HG03457 (cell line): ENCODE measurements around the gene EIF3L.

Source experiments
- ATAC-seq: cut with Tn5 transposase; IDR thresholded peaks from one replicate; pipeline ENCODE4 v1.9.1; 2021; ENCODE audit warnings: moderate number of reproducible peaks; ENCODE audit not compliant: unreplicated experiment

Gene EIF3L

DNA sequence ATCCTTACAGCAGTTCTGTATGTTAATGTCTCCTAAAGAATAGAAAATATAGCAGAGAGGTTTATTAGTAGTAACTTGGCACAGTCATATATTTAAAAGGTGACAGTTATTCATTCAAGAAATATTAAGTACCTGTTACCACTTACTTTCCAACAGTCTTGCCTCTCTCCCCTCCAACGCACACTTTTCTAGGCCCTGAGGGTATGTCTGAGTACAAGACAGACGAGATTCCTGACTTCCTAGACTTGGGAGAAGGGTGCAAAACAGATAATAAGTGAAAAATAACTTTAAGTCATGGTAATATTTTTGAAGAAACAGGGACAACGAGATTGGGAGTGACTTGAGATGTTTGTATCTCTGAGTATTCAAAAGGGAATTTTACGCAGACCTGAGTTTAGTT is 1.6 kb downstream of the EIF3L start:
- ATAC-seq = no peak

DNA sequence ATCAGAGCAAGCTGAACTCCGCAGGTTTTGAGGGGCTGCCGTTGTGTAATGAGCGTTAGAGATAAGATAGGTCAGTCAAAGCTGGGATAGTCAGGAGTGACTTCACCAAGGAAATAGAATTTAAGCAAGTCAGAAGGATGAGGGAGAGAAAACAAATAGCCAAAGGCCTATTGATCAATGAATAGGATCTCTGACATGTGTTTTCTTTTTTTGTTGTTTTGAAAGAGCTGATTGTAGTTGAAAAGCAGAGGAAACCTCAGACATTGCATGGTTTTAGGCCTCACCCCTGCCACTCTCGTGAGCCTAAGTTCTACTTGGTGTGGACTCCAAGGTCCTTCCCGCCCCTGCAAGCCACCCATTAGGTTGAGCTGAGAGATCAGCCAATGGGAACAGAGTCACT is 3.2 kb downstream of the EIF3L start:
- ATAC-seq = no peak

DNA sequence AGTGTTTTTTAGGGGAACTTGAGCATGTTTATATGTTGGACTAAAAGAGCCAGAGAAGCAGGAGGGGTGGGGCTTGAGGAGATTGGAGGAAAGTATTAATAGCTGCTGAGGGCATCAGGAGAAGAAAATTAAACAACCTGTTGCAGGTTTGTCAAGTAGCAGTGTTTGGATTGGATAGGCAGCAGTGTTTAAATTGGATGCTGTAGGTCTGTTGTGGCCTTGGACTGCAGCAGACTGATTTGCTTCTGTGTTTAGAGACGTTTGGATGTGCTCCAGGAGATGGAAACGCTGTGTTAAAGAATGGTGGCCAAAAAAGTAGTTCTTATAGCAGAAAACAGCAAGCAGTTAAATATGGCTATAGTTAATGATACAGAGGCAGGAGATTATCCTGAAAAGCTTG is 5.7 kb downstream of the EIF3L start:
- ATAC-seq = no peak

DNA sequence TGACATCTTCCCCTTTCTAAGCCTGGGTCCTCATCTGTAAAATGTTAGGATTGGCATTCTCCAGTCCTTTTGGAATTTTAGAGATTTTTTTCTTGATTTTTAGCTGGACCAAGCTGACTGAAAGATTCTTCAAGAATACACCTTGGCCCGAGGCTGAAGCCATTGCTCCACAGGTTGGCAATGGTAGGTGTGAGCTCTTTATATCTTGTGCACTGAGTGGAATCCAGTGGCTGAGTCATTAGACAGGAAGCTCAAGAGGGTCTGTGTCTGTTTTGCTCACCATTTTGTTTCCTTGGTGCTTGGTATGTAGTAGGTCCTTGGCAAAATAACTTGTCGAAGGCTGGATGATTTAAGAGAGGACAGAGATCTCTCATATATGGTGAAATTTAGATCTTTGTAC is 6.2 kb downstream of the EIF3L start:
- ATAC-seq = no peak

DNA sequence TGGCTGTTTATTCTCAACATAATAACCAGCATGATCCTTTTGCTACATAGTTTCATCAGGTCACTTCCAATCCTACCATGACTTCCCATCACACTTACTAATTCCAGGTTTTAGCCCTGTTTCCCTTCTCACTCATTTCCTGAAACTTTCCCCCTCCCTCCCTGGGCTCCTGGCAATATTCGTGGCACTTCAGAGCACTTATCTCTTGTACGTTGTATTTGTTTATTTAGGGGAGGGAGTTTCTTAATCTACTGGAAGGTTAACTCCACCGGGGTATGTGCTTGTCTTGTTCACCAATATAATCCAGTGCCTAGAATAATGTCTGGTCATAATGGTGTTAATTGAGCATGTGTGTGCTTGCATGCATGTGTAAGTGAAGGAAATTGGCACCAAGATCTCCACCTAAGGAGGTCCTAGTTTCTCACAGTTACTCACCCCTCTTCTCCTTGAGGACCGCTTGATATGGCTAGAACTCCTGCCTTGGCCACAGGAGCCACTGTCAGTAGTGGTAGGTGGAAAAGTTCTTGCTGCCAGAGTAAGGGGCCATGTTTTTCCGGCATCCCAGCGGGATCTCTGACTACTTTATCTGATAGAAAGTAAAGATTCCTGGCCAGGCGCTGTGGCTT is 11.7 kb downstream of the EIF3L start:
- ATAC-seq = no peak

DNA sequence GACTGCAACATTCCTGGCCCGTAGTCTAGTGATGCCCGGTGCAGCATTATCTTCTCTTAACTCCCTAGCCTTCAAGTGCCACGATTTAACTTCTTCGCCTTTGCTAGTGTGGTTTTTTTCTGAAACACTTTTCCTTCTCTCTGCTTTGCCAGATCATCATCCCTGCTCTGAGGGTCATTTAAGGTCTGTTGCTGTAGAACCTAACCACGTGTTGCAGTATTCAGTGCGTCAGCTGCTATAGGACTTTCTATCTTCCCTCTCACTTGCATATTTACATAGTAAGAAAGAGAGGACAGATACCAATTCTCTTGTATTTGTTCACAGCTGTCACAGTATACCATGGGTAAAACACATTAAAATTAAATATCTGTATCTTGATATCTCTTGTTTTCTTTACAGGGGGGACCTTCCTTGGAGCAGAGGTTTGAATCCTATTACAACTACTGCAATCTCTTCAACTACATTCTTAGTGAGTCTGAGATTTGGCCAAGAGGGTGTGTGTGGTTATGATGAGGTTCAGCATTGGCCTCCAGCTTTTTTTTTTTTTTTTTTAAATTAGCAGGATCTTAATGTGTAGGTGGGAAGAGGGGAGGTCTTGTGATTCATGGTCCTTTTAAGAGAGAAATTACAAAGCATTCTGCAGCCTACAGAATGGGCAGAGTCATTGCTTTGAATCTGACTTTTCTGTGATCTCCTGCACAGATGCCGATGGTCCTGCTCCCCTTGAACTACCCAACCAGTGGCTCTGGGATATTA is 13.5 kb downstream of the EIF3L start:
- no peak for ATAC-seq

DNA sequence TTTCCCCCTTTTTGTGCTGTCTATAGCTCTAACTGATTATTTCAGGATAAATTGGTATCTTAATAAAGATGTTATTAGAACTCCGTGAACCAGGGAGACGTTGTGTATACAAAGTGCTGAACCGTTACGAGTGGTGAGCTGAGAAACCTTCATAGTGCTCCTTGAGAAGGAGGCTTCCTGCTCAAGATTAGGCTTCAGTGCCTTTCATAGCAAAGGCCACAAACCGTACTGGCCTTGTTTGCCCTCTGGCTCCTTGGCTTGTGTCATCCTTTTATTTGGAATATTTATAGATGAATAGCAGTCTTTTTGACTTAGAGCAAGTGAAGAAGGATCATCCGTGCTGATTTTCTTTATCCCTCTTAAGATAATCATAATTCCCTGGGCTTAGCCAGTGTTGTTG is 16.3 kb downstream of the EIF3L start:
- no peak for ATAC-seq

DNA sequence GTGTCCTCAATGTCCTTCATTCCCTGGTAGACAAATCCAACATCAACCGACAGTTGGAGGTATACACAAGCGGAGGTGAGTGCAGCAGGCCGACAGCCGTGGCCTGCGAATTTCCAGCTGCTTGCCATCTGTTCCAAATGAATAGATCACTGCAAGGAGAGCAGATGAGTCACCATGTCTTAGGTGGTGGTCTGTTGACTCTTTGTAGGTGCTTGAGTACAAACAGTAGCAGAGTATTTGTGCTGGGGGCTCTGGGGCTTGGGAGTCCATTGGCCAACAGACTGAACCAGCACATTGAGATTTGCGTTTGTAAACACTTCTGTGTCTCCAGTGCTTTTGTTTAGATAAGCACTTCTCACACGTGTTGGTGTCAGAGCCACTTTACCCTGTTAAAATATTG is 21.1 kb downstream of the EIF3L start:
- ATAC-seq = no peak

DNA sequence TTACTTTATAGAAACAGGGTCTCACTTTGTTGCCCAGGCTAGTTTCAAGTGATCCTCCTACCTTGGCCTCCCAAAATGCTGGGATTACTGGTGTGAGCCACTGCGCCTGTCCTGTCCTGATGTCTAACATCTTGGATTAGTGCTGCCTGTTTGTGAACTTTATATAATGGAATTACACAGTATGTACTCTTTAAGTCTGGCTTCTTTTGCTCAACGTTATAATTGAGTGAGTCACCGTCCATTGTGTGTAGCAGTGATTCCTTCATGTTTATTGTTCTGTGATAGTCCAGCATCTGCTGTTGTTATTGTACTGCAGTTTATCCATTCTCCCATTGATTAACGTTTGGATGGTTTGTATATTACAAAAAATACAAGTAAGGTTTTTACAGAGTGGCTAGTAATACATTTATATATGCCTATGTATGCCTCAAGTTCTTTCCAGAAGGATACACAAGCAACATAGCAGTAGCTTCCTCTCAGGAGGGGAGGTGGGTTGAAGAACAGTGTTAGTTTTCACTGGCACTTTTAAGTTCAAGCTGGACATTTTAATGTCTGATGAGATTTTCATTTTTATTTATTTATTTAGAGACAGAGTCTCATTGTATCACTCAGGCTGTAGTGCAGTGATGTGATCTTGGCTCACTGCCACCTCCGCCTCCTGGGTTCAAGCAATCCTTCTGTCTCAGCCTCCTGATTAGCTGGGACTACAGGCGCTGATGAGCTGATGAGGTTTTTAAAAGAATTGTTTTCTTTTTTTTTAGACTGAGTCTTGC is 31.6 kb downstream of the EIF3L start:
- no peak for ATAC-seq

DNA sequence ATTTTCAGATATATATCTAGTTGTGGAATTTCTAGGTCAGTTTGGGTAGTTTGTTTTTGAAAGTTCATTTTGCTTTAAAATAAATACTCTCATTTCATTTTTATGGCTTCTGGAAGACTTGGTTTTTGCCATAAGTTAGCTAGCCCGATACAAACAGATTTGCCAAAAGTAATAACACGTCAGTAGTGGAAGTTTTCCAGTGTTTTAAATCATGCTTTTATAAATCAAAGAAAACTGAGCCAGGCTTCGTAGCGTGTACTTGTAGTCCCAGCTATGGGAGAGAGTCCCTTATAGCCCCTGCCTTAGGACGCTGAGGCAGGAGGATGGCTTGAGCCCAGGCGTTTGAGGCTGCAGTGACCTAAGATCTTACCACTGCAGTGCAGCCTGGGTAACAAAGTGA is 35.2 kb downstream of the EIF3L start:
- no peak for ATAC-seq

DNA sequence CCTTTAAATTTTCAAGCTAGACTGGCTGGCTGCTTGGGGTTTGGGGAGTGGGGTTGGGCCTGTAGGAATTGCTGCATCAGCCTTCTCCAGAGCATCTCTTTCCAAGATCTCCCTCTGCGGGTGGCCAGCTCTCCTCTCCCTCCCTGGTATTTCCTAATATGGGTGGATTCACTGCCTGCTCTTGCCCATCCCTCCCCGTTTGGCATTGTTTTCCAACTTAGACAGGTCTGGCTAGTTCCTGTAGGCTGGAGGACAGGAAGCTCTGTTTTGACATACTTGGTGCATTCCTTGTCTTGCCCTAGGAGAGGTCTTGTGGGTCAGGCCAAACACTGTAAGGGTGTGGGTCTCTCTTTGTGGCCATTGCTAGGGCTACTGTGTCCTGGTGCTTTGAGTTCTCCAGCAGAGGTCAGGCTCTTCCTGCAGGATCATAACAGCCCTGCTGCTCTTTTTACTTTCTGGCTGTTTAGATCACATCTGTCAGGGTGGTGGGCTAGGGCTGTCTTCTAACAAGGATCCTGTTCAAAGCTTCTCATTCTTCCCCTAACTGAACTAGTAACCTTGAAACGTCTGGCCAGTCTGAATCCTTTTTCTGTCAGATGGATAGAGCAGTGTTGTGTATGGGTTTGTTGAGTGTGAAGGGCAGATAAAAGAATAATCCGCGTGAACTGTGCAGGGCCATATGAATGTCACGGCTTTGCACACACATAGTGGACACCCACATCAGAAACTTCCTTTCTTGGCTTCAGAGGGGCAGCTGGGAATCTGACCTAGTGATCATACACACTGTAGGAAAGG is 38.6 kb downstream of the EIF3L start:
- no peak for ATAC-seq

DNA sequence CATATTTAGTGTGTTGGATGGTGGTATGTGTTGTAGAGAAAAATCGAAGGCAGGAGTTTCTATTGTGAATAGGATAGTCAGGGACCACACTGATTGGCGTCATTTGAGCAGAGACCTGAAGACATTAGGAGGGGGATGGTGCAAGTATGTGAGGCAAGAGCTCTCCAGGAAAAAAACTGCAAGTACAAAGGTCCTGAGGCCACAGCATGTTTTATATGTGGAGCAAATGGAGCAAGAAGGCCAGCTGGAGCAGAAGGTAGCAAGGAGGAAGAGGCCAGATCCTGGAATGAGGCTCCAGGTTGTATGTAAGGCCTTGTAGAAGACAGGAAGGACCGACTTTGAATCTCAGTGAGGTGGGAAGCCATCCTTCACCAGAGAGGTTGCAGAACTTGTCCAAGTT is 42.7 kb downstream of the EIF3L start:
- ATAC-seq = no peak

DNA sequence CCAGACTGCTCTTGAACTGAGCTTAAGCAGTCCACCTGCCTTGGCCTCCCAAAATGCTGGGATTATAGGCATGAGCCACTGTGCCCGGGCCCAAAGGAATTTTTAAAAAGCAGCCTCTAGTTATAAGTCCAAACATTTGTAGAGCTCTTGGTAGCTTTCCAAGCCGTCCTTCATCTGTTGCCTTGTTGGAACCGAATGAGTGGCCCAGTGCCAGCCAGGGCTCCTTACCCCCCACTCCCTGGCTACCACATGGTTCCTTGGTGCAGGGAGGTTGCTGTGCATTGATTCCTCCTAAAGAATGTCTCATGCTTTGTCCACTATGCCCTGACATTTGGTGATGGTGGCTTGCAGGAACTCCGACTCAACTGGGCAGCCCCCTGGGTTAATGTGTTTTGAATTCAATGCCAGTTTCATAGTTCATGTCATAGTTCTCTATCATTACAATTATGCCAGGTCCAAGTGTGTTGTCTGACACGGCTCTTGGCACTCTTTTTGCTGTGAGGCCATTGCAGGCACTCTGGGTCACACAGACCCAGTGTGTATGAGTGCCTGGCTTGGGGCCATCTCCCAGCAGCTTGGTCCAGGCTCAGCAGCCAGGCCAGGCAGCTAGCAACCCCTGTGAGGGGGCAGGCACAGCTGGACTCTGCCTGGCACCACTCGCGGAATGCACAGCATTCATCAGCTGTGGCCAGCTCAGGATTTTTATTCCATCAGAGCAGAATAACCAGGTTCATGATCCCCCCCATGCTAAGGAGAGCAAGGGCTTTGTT is 43.5 kb downstream of the EIF3L start:
- ATAC-seq = no peak

DNA sequence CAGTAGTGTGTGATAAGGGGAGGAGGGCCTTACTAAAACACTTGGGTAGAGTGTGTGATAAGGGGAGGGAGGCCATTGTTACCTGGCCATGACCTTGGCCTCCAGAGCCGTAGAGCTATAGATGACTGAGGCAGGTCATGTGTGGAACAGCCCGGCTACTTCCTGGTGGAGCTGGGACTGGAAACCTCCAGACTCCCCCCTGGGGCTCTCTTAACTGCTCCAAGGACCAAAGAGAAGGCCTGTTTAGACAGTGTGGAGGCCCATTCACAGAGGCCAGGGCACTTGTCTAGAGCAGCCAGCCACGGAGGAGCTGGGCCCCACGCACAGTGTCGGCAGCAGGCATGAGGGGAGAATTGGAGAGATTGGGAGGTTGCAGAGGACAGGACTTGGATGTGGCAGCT is 44.4 kb downstream of the EIF3L start:
- ATAC-seq = no peak

DNA sequence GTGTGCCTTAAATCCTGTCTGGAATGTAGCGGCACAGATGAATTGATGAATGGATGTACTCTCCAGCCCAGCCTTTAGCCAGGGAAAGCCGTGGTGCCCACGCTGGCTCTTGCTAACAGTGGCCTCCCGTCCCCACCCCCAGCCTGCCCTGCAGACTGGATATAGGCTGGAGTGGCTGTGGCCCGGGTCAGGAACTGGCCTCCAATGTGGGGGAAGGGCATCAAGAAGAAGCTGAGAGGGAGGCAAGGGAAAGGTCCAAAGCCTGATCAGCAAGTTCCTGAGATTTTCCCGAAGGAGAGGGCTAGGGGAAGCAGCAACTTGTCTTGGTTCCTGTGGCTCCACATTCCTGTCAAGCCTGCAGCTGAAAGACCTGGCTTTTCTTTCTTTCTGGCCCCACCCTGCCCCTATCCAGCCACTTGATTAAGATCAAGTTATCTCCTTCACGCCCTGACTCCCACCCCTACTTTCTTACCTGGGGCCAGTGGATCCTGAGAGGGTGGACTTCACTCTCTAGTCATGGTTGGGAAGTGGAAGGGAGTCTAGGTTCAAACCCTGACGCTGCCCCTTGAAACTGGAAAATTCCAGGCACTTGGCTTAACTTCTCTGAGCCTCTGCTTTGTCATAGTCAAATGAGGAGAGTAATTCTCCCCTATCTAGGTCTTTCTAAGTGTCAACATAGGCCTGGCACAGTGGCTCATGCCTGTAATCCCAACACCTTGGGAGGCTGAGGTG is 45.9 kb downstream of the EIF3L start:
- ATAC-seq = no peak

DNA sequence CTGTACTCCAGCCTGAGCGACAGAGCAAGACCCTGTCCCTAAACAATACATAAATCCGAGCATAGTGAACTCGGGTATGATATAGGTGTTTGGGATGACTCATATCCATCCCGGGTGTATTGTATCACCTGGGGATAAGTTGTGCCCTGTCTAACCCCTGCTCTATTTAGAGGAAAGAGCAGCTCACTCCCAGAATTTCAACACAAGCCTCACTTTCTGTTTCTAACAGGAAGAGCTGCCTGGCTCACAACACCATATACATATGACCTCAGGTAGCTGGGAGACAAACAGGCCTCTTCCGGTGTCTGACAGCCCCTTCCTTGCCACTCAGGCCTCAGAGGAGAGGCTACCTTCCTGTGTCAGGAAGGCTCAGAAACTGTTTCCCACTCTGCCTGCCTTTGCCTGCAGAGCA is 47.0 kb downstream of the EIF3L start:
- peak; percentile 66 for ATAC-seq

DNA sequence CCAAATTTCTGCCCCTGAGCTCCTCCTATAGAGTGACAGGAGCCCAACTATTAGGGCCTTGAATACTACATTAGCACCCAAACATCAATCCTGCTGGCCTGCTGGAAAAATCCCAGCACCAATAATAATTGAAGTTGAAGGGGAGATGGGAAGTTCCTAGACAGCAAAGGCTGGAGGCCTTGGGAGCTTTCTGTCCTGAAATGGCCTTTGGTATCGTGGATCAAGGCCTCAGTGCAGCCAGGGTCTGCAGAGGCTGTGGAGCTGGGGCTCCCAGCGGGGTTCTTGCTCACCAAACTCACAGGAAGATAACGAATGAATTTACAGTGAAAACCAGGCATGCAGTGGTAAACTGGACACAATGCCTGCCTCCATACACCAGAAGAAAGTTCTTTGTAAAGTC is 47.7 kb downstream of the EIF3L start:
- ATAC-seq = no peak

DNA sequence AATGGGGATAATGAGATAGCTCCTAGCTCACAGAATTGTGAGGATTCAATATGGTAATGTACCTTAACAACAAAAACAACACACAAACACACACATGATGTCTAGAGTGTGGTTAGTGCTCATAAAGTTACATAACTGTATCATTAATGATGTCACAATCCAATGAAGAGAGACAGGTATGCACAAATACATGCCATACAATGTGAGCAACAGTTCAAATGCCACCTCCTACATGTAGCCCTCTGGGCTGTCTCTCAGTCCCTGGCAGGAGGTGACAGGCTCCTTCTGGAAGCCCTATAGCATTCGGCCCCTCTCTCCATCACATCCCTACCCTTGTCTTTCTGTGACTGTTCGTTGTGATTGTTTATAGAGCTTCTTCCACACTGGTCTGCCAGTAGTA is 48.6 kb downstream of the EIF3L start:
- ATAC-seq = no peak

DNA sequence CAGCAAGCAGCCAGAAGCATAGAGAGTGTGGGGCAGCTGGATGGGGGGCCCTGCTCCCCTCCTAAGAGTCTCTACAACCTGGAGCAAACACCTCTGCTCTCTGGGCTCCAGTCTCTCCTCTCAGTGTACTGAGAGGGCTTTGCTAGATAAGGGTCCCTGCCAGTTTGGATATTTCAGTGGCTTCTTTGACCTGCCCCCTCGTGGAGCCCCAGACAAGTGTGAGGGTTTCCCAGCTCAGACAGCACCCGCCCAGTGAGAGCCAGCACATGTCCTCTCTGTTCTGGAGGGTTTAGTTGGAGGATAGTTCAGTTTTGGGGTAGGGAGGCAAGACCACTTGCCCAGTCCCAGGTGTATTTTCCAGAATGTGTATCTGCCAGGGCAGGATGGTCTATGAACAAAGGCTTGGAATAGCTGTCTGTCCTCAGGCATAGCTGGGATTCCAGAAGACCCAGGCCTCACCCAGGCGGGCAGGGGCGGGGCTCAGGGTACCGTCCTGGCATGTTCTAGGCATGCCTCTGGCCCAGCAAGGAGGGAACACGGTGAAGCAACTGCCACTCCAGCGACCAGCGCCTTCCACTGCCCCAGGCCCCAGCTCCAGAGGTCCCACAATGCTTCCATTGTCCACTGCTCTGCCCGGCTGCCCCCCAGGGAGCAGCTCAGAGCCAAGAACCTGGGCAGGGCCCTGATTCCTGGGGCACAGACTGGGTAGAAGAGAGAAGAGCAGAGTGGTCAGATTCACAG is 49.4 kb downstream of the EIF3L start:
- no peak for ATAC-seq
